Pulmonary artery endothelial cell (primary cell): ENCODE measurements around the gene CNBD2. TPM values are rescaled to one million over a fixed set of nuclear protein-coding genes. Genes with fewer than 3 reads are reported as not detected.
A peak's percentile ranks its signal among the peaks of the same experiment; 100 is the strongest.
"Not testable (repeated sequence)": the region's sequence is repeated elsewhere in the genome, so short reads cannot be mapped to it uniquely, and the experiment has no call there.

ENCODE experiments used
- DNase-seq: peaks from one replicate; pipeline ENCODE4 v3.0.0-alpha.2; 2011; ENCODE audit warnings: low read depth, low spot score
- total RNA-seq: library from RNA; depleted of rRNA; stranded (reverse); fragments of >200 nt; gene quantifications from 2 replicates; pipeline ENCODE4 v1.2.3, GENCODE V29; 2014

Gene CNBD2
- total RNA-seq, 1 donor from 2014 or later = 3.8 TPM

DNA sequence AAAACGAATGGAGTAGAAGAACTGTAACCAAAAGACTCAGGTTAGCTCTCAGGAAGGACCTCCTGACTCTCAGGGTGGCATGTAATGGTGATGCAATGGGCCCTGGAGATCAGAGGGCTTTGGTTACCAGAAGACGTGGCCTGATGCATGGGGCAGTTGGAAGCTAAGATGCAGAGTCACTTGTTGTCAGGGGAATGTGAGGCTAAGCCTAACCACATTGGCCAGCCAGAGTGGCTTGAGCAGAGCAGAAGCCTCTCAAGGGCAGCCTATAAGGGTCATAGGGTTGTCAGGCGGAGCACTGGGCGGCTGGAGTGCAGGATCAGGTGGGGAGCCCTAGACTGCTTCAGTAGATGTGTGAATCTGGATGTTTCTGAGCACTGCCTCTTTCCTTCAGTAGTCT lies 5.9 kb downstream of the CNBD2 start:
- no peak for DNase-seq

DNA sequence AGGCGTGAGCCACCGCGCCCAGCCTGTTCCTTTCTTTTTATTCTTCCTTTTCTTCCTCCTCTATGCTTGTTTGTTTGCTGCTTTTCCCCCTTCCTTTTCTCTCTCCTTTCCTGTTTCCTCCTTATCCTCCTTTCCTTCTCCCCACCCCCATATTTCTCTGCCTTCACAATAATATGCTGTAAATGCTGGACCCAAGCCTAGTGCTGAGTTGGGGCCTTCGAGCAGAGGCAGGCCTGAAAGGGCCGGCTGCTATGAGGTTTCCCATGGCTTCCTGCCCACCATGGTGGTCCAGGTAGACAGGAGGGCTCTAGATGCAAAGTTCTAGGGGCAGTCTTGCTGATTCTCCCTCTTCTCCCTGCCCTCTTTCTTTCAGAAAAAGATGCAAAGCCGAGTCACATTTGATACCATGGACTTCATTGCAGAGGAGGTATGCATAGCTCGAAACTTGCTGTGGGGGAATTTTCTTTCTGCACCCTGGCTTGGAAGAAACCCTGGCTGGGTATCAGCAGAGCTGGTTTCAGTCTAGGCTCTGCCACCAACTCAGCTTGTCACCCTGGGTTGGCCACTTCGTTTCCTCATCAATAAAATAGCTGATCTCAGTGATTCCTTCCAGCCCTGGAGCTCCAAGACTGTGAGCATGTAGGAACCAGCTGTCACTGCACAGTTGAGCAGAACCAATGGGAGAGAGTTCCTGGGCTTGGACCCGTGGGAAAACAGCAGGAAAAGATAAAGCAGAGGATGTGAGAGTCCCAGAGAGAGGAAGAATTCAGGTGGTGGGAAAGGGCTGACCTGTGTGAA lies 7.4 kb downstream of the CNBD2 start:
- no peak for DNase-seq

DNA sequence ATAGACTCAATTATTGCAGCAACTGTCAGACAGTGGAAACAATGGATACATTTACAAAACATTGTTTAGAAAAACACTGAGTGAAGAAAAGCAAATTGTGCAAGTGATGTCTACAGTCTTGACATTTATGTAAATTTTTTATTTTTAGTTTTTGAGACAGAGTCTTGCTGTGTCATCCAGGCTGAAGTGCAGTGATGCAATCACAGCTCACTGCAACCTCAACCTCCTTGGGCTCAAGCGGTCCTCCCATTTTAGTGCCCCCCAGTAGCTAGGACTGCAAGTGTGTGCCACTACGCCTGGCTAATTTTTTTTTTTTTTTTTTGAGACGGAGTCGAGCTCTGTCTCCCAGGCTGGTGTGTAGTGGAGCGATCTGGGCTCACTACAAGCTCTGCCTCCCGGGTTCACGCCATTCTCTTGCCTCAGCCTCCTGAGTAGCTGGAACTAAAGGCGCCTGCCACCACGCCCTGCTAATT lies 9.7 kb downstream of the CNBD2 start:
- no peak for DNase-seq

DNA sequence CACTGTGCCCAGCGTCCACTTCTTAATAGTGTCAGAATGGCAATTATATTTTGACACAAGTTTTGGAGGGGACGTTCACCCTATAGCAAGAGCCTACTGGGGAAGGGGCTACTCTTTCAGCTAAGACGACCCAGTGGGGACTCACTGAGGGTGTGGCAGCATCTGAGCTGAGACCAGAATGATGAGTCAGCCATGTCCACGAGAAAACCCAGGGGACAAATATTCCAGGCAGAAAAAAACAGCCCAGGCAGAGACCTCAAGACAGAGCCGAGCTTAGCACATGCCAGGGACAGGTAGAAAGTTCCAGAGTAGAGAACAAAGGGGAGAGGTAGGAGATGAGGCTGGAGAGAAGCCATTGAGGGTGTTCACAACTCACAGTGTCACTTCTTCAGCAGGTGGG lies 11.2 kb downstream of the CNBD2 start:
- no peak for DNase-seq

DNA sequence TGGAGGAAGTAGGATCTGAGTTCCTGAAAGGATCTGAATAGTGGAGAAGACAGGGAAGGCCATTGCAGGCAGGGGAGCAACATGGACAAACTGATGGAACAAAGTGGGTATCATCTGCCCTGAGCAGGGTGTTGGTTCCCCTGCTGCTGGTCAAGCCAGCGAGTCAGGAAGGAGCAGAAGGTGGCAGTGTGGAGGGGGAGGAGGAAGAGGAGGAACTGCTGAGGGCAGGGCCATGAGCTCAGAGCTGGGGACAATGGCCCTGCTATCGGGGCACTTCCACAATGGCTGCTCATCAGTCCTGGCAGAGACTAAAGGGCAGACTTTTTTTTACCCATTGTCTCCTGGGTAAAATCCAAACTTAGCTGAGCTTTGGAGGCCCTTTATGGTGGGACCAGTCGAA lies 13.6 kb downstream of the CNBD2 start:
- no peak for DNase-seq

DNA sequence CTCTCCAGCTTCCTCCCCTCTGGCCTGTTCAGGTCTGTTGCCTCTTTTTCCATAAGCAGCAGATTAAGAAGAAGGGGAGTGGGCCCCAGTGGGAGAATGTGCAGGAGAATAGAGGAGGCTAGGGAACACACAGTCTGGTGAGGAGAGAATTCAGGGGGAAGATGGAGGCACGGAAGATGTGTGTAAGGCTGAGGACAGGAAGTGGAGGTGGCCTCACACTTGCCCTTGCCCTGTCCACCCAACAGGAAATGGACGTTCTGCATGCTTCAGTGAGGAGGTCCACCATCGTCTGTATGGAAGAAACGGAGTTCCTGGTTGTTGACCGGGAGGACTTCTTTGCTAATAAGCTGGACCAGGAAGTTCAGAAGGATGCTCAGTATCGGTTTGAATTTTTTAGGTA lies 16.0 kb downstream of the CNBD2 start:
- DNase-seq = no peak

DNA sequence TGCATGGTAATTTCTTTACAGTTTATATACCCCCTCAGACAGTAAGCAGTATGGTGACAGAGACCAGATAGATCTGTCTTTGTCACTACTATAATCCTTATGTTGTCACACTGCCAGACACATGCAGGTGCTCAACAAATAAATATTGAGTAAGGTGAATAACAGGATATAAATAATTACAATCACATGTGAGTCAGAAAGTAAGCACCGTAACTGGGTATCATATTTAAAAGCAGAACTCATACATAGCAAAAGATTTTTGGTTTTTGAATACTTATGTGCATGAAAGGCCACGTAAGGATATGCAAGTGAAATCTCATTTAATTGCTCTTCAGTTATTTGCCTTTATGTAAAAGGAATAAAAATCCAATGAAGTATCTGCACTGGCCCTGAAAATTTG lies 17.4 kb downstream of the CNBD2 start:
- no peak for DNase-seq

DNA sequence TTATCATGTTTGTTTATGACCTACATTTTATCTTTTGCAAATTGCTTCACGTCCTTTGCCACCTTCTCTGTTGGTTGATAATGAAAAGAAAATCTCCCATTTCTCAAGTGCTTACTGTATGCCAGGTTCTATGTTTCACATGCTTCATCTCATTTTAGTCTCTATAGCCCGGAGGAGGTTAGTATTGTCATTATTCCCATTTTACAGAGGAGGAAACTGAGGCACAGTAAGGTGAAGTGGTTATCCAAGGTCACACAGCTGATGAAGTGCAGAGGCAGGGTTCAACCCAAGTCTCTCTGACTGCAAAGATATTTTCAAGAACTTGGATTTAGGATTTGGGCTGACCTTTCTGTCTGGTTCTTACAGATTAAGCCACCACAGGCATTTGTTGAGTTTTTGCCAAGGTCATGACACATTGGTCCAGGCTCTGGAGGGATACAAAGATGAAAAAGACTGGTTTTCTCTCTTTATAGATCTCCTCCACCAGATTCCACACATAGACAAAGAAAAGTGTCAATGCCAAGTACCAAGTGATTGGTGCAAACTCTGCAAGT lies 20.6 kb downstream of the CNBD2 start:
- DNase-seq = no peak

DNA sequence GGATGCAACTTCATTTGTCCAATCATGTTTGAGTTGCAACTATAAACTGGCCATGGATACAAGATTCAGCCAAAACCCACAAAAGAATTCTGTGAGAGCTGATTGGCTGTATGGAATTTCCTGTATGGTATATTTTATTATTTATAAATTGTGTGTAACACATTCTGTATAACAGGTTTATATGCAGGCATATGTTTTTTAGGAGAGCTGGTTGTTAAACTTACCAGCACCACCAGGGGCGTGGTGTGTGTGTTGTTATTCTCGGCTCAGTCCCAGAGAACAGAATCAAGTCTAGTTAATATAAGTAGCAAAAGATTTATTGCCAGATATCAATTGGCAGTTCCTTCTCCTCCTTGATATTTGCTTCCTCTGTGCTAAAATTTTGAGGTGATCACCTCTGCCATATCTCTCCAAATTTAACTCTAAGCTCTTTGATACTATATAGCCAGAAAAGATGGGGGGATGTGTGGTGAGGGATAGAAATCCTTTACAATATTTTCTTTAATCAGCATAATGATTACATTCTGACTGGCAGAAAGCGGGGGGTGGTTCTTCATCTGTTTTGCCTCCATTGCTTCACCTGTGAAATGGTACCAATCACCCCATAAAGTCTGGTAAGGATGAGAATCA lies 22.9 kb downstream of the CNBD2 start:
- no peak for DNase-seq

DNA sequence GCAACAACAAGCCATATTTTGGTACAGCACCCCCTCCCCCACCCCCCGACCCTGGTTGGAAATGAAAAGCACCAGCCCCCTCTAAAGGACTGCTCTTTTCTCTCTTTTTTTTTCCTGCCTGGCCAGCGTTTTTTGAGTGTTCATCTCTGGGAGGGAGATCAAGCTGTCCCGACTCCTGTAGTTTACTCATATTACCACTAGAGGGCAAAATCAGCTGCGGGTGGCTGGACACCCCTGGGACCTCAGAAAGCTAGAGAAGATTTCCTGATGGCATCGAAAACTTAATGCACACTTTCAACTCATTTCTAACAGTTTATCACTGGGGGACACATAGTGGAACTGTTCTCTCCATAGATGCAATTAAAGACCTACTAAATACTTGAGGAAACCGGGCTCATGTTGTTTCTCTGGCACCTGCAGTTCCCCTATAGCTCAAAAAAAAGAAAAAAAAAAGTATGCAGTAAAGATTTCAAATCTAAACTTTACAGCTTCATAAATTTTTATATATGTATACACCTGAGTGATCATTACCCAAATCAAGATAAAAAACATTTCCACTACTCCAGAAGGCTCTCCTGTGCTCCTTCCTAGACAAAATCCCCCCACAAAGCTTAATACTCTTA lies 24.4 kb downstream of the CNBD2 start:
- no peak for DNase-seq

DNA sequence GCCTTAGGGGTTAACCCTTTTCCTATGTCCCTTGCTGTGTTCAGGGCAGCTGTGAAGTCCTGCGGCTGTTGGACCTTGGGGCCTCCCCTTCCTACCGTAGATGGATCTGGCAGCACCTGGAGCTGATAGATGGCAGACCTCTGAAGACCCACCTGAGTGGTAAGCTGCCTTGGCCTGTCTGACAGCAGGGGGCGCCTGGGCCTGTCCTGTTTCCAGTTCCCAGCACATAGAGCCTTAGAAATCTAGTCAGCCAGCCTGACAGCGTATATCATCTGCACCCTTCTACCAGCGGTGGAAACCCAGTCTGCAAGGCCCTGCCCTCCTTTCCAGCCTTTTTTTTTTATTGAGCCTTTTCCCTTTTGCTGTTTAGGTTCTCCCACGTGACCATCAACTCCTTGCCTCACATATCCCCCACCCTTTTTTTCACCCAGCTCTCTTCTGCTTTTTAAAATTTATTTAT lies 26.6 kb downstream of the CNBD2 start:
- DNase-seq = peak; percentile 61

DNA sequence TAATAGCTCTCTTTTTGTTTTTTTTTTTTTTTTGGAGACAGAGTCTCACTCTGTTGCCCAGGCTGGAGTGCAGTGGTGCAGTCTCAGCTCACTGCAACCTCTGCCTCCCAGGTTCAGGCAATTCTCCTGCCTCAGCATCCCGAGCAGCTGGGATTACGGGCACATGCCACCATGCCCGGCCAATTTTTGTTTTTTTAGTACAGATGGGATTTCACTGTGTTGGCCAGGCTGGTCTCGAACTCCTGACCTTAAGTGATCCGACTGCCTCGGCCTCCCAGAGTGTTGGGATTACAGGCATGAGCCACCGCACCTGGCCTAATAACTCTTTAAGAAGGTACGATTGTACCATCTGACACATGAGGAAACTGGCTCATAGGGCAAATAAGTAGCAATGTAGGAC lies 28.1 kb downstream of the CNBD2 start:
- not testable (repeated sequence) for DNase-seq

DNA sequence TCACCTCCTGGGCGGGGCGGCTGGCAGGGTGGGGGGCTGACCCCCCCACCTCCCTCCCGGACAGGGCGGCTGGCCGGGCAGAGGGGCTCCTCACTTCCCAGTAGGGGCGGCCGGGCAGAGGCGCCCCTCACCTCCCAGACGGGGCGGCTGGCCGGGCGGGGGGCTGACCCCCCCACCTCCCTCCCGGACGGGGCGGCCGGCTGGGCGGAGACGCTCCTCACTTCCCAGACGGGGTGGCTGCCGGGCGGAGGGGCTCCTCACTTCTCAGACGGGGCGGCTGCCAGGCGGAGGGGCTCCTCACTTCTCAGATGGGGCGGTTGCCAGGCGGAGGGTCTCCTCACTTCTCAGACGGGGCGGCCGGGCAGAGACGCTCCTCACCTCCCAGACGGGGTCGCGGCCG lies 32.9 kb downstream of the CNBD2 start:
- not testable (repeated sequence) for DNase-seq

DNA sequence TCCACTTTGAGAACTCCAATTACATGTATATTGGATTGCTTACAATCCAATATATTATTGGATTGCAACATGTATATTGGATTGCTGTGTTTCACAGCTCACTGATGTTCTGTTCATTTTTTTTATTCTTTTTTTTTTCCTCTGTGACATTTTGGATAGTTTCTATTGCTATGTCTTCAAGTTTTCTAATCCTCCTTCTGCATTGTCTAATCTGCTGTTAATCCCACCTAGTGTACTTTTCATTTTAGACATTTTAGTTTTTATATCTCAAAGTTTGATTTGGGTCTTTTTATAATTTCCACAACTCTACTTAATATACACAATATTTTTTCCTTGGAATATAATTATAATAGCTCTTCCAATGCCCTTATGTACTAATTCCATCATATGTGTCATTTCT lies 34.5 kb downstream of the CNBD2 start:
- no peak for DNase-seq

DNA sequence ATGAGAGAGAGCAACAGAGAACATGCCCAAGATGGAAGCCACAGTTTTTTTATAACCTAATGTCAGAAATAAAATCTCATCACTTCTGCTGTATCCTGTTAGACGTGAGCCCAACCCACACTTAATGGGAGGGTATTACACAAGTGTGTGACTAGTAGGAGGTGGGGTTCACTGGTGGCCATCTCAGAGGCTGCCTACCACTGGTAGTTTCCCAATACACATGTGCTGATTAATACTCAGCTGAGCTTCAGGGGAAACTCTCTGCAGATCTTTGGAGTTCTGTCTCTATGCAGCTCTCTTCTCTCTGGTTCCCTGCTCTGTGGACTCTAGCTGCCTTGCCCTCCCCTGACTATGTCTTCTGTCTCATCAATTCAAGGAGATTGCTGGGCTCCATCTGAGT lies 35.7 kb downstream of the CNBD2 start:
- DNase-seq = no peak

DNA sequence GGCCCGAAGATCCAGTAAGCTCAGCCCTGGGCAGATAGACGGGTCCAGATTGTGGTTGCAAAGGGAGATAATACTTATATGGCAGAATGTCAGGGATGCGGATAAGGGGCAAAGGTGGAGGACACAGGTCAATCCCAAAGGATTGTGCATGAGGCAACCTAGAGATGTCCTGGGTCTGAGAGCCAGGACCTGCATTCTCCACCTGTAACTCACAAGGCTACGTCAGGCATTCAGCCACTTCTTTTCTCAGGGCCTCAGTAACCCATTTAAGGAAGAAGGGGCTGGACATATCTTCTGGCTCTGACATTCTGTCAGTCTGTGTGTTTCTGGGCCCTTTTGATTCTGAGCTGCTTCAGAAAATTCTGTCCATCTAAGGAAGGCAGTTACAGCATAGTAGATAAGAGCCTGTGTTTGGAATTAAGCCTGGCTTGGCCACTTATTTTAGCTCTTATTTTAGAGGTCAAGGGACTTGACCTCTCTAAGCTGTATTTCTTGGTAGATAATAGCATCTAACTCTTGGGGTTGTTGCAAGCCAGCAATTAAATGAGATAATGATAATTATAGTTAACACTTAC lies 40.2 kb downstream of the CNBD2 start:
- no peak for DNase-seq

DNA sequence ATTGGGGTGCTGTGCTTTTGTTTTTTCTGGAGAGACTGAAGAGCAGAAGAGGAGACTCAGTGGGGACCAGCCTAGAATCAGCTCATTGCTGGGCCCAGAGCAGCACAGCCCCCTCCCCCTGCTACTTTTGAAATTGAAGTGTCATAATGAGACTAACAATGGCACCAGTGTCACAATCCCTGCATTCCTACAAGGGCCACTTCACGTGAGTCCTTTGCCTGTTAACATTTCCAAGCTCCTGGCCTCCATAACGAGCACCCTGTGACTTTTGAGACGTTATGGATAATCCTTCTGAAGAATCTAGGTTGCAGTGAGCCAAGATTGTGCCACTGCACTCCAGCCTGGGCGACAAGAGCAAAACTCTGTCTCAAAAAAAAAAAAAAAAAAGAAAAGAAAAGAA lies 41.7 kb downstream of the CNBD2 start:
- no peak for DNase-seq

DNA sequence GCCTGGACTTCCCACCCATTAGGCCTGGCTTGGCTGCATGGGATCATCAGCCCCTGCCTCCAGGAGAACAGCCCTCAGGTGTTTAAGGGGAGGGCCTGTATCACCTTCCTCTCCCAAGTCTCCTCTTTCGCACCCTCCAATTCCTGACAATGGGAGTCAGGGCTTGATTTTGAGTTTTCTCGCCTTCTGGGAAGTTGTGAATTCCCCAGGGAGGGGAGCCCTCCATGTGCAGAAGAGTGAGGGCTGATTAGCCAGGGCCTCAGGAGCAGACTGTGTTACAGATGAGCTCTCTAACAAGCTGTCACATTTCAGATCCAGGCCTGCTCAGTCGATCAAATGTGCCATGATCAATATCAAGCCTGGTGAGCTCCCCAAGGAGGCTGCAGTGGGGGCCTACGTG lies 42.4 kb downstream of the CNBD2 start:
- no peak for DNase-seq

DNA sequence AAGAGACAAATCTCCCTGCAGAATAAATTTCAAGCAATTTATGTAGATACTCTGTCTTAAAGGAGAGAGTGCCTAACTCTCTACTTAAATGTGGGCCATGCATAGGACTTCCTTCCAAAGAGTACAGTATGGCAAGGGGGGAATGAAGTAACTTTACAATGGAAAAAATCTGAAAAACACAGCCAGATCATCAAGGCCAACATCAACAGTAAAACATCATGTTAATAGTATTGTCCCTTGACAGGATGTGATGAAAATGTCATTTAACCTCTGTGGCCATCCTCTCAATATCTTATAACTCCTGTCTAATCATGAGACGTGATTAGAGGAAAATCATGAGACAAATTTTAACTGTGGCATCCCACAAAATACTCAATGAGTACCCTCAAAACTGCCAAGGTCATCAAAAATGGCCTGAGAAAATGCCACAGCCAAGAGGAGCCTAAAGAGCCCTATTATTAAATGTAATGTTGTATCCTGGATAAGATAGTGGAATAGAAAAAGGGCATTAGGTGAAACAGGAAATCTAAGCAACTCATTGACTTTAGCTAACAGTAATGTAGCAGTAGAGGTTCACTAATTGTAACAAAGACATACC lies 47.5 kb downstream of the CNBD2 start:
- DNase-seq = no peak

DNA sequence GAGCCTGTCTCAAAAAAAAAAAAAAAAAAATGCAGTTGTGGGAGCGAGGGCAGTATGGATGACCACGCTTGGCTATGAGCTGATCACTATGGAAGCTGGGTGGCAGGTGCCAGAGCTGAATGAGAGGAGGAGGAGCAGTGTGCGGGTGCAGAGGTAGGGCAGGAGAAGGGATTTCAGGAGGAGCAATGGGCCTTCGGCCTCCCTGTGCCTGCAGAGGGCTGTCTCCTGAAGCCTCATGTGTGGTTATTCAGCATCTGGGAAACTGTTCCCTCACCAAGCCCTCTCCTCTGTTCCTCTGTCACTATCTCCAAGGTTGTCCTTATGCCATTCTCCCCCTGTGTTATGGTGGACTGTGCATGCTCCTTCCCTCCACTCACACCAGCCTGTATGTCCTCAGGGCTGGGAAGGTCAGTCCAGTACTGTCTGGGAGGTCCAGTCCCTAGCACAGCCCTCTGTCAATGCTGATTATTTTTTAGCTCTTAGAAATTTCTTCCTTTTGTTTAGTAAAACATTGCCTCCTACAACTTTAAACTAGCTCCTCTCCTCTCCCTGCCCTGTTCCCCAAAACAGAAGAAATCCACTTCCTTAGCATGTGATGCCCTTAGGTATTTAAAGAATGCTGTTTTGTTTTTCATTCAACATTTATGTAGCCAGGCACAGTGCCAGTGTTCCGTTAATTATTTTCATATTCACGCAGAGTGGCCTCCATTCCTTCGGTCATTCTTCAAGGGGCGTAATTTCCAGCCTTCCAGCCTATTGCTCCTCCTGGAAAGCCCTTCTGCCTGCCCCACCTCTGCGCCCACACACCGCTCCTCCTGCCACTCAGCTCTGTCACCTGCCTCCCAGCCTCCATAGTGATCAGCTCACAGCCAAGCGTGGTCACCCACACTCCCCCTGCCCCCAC lies 48.9 kb downstream of the CNBD2 start:
- DNase-seq = peak; percentile 82
